Measurements from ENCODE around the gene SKAP1. TPM values are rescaled to one million over a fixed set of nuclear protein-coding genes. Genes with fewer than 3 reads are reported as not detected.

SKAP1 gene
- total and polyA plus RNA-seq, 8 donors: 2.4 to 4.4 (median 3.2) TPM; not detected in 2

GRCh38 chr17:48391444-48391843, 38.6 kb downstream of the SKAP1 start:
- no peak for DNase-seq

GRCh38 chr17:48389903-48390302, 40.1 kb downstream of the SKAP1 start:
- no peaks in the 10 kb centered on the region for H3K9me3 ChIP-seq
- TF ChIP-seq EP300 (IDR thresholded peaks at IDR 0.05): no peak
- TF ChIP-seq POLR2A (IDR thresholded peaks at IDR 0.05): no peak
- no peak for TF ChIP-seq CTCF (IDR thresholded peaks at IDR 0.05)
- no peak for TF ChIP-seq POLR2AphosphoS5 (IDR thresholded peaks at IDR 0.05)
- no peak overlapping the region for H3K27ac ChIP-seq
- no peak overlapping the region for H3K4me3 ChIP-seq
- intact Hi-C loops (cut with DNase I; ENCODE audit: low total_unique reads): no loop called here
- no peaks in the 10 kb centered on the region for H3K36me3 ChIP-seq
- peaks cover 0 to 16% (median 14%) of the 10 kb centered on the region in 3 donors for H3K27me3 ChIP-seq
- peaks cover 0 to 2% (median 0%) of the 10 kb centered on the region in 4 donors for H3K4me1 ChIP-seq
- no peak for DNase-seq

More at GRCh38 chr17:48391444-48391843, 38.6 kb downstream of the SKAP1 start:
- Histone ChIP-seq H3K27ac (no peak overlapping the region), H3K9me3 (no peaks in the 10 kb centered on the region), H3K4me1 (peaks cover 0 to 2% (median 0%) of the 10 kb centered on the region in 4 donors), H3K36me3 (no peaks in the 10 kb centered on the region), H3K27me3 (peaks cover 0 to 21% (median 9%) of the 10 kb centered on the region in 3 donors), H3K4me3 (no peak overlapping the region)
- intact Hi-C loops (cut with DNase I; ENCODE audit: low total_unique reads): no loop called here
- WGBS, 5 donors: 54 to 76% (median 66%) methylated on average over 1 of the region's 1 CpG
- no peak for TF ChIP-seq POLR2AphosphoS5 (IDR thresholded peaks at IDR 0.05)
- no peak for TF ChIP-seq POLR2A (IDR thresholded peaks at IDR 0.05)
- TF ChIP-seq CTCF (IDR thresholded peaks at IDR 0.05): no peak
- TF ChIP-seq EP300 (IDR thresholded peaks at IDR 0.05): no peak

GRCh38 chr17:48388955-48389743, 40.9 kb downstream of the SKAP1 start:
- 75 to 84% (median 81%) methylated on average over 5 of the region's 5 CpGs for WGBS, 5 donors
- intact Hi-C loops (cut with DNase I; ENCODE audit: low total_unique reads): no loop called here
- H3K4me1 ChIP-seq: peaks cover 0 to 2% (median 0%) of the 10 kb centered on the region in 4 donors
- no peaks in the 10 kb centered on the region for H3K9me3 ChIP-seq
- TF ChIP-seq EP300 (IDR thresholded peaks at IDR 0.05): no peak
- TF ChIP-seq POLR2A (IDR thresholded peaks at IDR 0.05): no peak
- no peak for TF ChIP-seq CTCF (IDR thresholded peaks at IDR 0.05)
- no peak for TF ChIP-seq POLR2AphosphoS5 (IDR thresholded peaks at IDR 0.05)
- peaks cover 0 to 16% (median 14%) of the 10 kb centered on the region in 3 donors for H3K27me3 ChIP-seq
- no peak for DNase-seq
- H3K27ac ChIP-seq: no peak overlapping the region
- H3K4me3 ChIP-seq: no peak overlapping the region
- no peaks in the 10 kb centered on the region for H3K36me3 ChIP-seq

- H3K27me3 ChIP-seq: peaks cover 0 to 16% (median 14%) of the 10 kb centered on the region in 3 donors
- H3K9me3 ChIP-seq: no peaks in the 10 kb centered on the region
- intact Hi-C loops (cut with DNase I; ENCODE audit: low total_unique reads): no loop called here
- TF ChIP-seq POLR2AphosphoS5 (IDR thresholded peaks at IDR 0.05): no peak
- TF ChIP-seq POLR2A (IDR thresholded peaks at IDR 0.05): no peak
- no peak for TF ChIP-seq CTCF (IDR thresholded peaks at IDR 0.05)
- TF ChIP-seq EP300 (IDR thresholded peaks at IDR 0.05): no peak
- no peaks in the 10 kb centered on the region for H3K36me3 ChIP-seq
- 86 to 100% (median 91%) methylated on average over 1 of the region's 1 CpG for WGBS, 5 donors
- no peak for DNase-seq
- no peak overlapping the region for H3K27ac ChIP-seq
- no peak overlapping the region for H3K4me3 ChIP-seq
- no peaks in the 10 kb centered on the region for H3K4me1 ChIP-seq
Measured at GRCh38 chr17:48386826-48387225, 43.2 kb downstream of the SKAP1 start.

All from stomach (tissue), 9 donors.